Ascending aorta (tissue), 2 donors: ENCODE data around the gene MAML1. TPM values are rescaled to one million over a fixed set of nuclear protein-coding genes. Genes with fewer than 3 reads are reported as not detected.

Experiments used
- DNase-seq, 2 donors: peaks; one replicate each; pipeline ENCODE4 v3.0.0-alpha.2; 2019; ENCODE audit warnings: low spot score in 2 of 2
- H3K27ac ChIP-seq, 2 donors: fragments of 200-600 bp; sonication (generic); one replicate each; pipeline ENCODE4 v1.5.1; 2016 to 2017; ENCODE audit warnings: mild to moderate bottlenecking in 1 of 2
- H3K27me3 ChIP-seq: fragments of 200-600 bp; sonication (generic); one replicate; pipeline ENCODE4 v1.5.1; 2017
- H3K36me3 ChIP-seq, 2 donors: fragments of 200-600 bp; sonication (generic); one replicate each; pipeline ENCODE4 v1.5.1; 2016
- H3K4me1 ChIP-seq, 2 donors: fragments of 200-600 bp; sonication (generic); one replicate each; pipeline ENCODE4 v1.5.1; 2016 to 2017; ENCODE audit warnings: mild to moderate bottlenecking in 1 of 2
- H3K4me3 ChIP-seq, 2 donors: fragments of 200-600 bp; sonication (generic); one replicate each; pipeline ENCODE4 v1.5.1; 2016 to 2017; ENCODE audit warnings: mild to moderate bottlenecking in 1 of 2
- H3K9me3 ChIP-seq, 2 donors: fragments of 200-600 bp; sonication (generic); one replicate each; pipeline ENCODE4 v1.5.1; 2016
- CTCF ChIP-seq, 3 experiments: fragments of 200-600 bp in 2 of 3; fragments of 450-650 bp in 1 of 3; sonication (generic) in 2 of 3; IDR thresholded peaks; one replicate each; pipeline ENCODE4 v1.5.1; 2016 to 2019; ENCODE audit warnings: antibody characterized with exemption in 3 of 3, mild to moderate bottlenecking in 1 of 3, moderate library complexity in 1 of 3
- intact Hi-C: fragments of 100-400 bp; cut with DNase I; formaldehyde crosslinking; loops from one replicate; pipeline ENCODE4 v1.15.1; 2023
- total RNA-seq: library from RNA; depleted of rRNA; stranded (reverse); fragments of >200 nt; gene quantifications from one replicate; pipeline ENCODE4 v1.1.0, GENCODE V29; 2016

Gene MAML1
- total RNA-seq, 1 donor from 2014 or later, result 42.6 TPM

DNA sequence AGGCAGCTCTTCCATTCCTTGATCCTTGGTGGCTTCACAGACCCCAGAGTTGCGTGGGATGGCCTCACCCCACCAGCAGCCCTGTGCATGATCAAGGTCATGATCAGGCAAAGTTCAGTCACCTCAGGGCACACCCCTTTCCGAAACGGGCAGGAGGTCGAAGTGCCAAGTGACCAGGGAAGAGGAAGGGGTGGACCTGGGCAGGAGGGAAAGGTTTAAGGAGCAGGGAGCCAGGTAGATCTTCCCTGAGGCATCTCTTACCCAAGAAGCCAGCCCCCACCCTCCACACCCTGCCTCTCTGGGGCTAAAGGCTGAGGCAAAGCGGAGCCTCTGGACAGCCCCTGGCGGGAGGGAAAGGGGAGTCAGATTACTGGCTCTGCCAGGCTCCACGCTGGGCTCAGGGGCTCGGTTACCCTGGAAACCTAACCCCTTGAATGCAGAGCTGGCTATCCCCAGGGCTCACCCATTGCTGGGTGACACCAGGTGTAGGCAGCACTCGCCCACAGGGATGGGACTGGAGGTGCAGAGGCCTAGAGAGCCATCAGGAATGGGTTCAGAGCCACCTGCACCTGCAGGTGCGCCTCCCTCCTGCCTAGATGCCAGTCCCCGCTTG is 70.4 kb downstream of the MAML1 start:
- Histone ChIP-seq H3K27ac (no peak overlapping the region), H3K4me3 (no peak overlapping the region), H3K36me3 (peaks cover 30 to 33% of the 10 kb centered on the region in 2 donors), H3K27me3 (no peaks in the 10 kb centered on the region), H3K4me1 (peaks cover 10 to 21% of the 10 kb centered on the region in 2 donors), H3K9me3 (no peaks in the 10 kb centered on the region)
- intact Hi-C loops, result no loop called here
- DNase-seq, result peak in 1 of 2 donors; percentile 59
- TF ChIP-seq CTCF (IDR thresholded peaks at IDR 0.05), result no peak

- Histone ChIP-seq H3K27me3 (no peaks in the 10 kb centered on the region), H3K9me3 (no peaks in the 10 kb centered on the region), H3K36me3 (peaks cover 23 to 25% of the 10 kb centered on the region in 2 donors), H3K4me3 (no peak overlapping the region), H3K27ac (no peak overlapping the region), H3K4me1 (peaks cover 10 to 21% of the 10 kb centered on the region in 2 donors)
- peak in 1 of 2 donors; percentile 58 for DNase-seq
- intact Hi-C loops, result no loop called here
- no peak for TF ChIP-seq CTCF (IDR thresholded peaks at IDR 0.05)
These were observed 71.3 kb downstream of the MAML1 start for GRCh38 chr5:179803651-179804554.

DNA sequence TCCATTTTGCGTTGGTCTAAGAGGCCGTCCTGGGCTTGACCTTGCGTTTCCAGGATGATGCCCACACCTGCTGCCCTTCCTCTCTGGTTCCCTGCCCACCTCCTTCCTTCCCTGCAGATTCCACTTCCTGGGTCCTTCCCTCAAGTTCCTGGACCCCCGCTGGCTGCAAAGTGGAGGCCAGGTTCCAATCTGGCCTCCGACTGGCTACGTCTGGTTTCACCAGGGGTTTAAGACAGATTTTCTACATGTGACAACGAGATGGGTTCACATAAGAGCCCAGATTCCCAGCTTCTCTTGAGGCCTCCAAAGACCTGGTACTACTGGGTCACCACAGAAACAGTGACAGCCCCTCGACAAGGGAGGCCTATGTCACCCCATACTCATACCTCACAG is 71.9 kb downstream of the MAML1 start:
- H3K4me1 ChIP-seq, result peaks cover 10 to 21% of the 10 kb centered on the region in 2 donors
- H3K27me3 ChIP-seq, result no peaks in the 10 kb centered on the region
- H3K9me3 ChIP-seq, result no peaks in the 10 kb centered on the region
- intact Hi-C loops, result no loop called here
- H3K27ac ChIP-seq, result peak overlapping the region; percentile 91
- peaks cover 16 to 19% of the 10 kb centered on the region in 2 donors for H3K36me3 ChIP-seq
- TF ChIP-seq CTCF (IDR thresholded peaks at IDR 0.05), result no peak
- H3K4me3 ChIP-seq, result peak overlapping the region in 1 of 2 donors; percentile 87
- no peak for DNase-seq

DNA sequence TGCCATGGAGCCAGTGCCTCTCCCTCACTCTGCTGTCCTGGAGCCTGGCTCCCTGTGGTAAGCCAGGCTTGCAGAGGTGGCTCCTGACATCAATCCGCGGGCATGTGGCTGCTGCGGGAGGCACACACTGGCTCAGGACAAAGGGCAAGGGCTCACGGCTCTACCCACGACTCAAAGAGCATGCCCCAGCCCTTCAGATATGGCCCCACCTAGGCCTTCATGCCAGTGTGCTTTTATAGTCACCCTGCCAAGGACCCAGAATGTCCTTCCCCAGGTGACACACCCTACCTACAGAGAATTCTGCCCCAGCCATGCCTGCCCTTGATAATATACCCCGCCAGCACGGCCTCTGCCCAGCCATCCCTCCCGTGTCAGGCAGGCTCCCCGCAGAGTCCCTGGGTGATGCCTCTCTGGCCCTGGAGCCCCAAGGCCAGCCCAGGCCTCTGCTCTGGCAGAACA is 72.5 kb downstream of the MAML1 start:
- Histone ChIP-seq H3K36me3 (peaks cover 11 to 13% of the 10 kb centered on the region in 2 donors), H3K27me3 (no peaks in the 10 kb centered on the region), H3K9me3 (no peaks in the 10 kb centered on the region), H3K4me3 (peak overlapping the region; percentile 78 to 87), H3K27ac (peak overlapping the region; percentile 91), H3K4me1 (peaks cover 10 to 21% of the 10 kb centered on the region in 2 donors)
- intact Hi-C loops, result no loop called here
- no peak for DNase-seq
- TF ChIP-seq CTCF (IDR thresholded peaks at IDR 0.05), result no peak

- no peak for DNase-seq
- Histone ChIP-seq H3K27ac (peak overlapping the region; percentile 91), H3K4me3 (peak overlapping the region; percentile 78 to 87), H3K4me1 (peaks cover 10 to 21% of the 10 kb centered on the region in 2 donors), H3K27me3 (no peaks in the 10 kb centered on the region), H3K9me3 (no peaks in the 10 kb centered on the region), H3K36me3 (peaks cover 6 to 7% of the 10 kb centered on the region in 2 donors)
- intact Hi-C loops, result loop anchor here (2.0 kb wide), 1 partner anchor 101 kb away; the partner anchor contains the start of gene TBC1D9B
- TF ChIP-seq CTCF (IDR thresholded peaks at IDR 0.05), result no peak
These were observed 73.1 kb downstream of the MAML1 start for GRCh38 chr5:179805529-179806249.
